Neuronal stem cell (in vitro differentiated cells): ENCODE results near the gene FARS2.
A peak's percentile ranks its signal among the peaks of the same experiment; 100 is the strongest.

Experiments used
- DNase-seq: peaks from one replicate; pipeline ENCODE4 v3.0.0-alpha.2; 2013; ENCODE audit warnings: low spot score
- H2AFZ ChIP-seq: one replicate; pipeline ENCODE4 v1.6.1; 2013; ENCODE audit warnings: mild to moderate bottlenecking, low read length, inconsistent platforms
- H2AK5ac ChIP-seq: 2 replicates; pipeline ENCODE4 v1.6.1; 2013; ENCODE audit warnings: low read depth, mild to moderate bottlenecking, inconsistent platforms, low read length, moderate library complexity, mixed read lengths
- H2BK120ac ChIP-seq: 2 replicates; pipeline ENCODE4 v1.6.1; 2013; ENCODE audit warnings: low read depth, mild to moderate bottlenecking, inconsistent platforms, low read length, moderate library complexity, mixed read lengths
- H2BK12ac ChIP-seq: one replicate; pipeline ENCODE4 v1.6.1; 2013; ENCODE audit warnings: low read length, inconsistent platforms
- H2BK15ac ChIP-seq: 2 replicates; pipeline ENCODE4 v1.6.1; 2013; ENCODE audit warnings: mild to moderate bottlenecking, low read length, inconsistent platforms, mixed read lengths
- H2BK5ac ChIP-seq: one replicate; pipeline ENCODE4 v1.6.1; 2013; ENCODE audit warnings: inconsistent platforms, mild to moderate bottlenecking, low read length, moderate library complexity
- H3K14ac ChIP-seq: one replicate; pipeline ENCODE4 v1.6.1; 2013; ENCODE audit warnings: low read length, inconsistent platforms
- H3K18ac ChIP-seq: 2 replicates; pipeline ENCODE4 v1.6.1; 2013; ENCODE audit warnings: low read length, inconsistent platforms
- H3K23ac ChIP-seq: 2 replicates; pipeline ENCODE4 v1.6.1; 2013; ENCODE audit warnings: low read depth, mild to moderate bottlenecking, mixed read lengths, low read length, inconsistent platforms; ENCODE audit not compliant: poor library complexity
- H3K27ac ChIP-seq: replicated peaks from 3 replicates; pipeline ENCODE4 v1.5.1; 2013; ENCODE audit warnings: low read length, inconsistent platforms
- H3K27me3 ChIP-seq, 3 experiments: 2 replicates each; pipeline ENCODE4 v1.6.1; 2013; ENCODE audit warnings: low read length in 3 of 3, mild to moderate bottlenecking in 2 of 3, inconsistent platforms in 1 of 3, low read depth in 1 of 3, mixed read lengths in 1 of 3, moderate library complexity in 1 of 3; ENCODE audit not compliant: control insufficient read depth in 3 of 3, insufficient read depth in 3 of 3
- H3K36me3 ChIP-seq, 2 donors: replicated peaks in 1 of 2; 2 replicates each; pipeline ENCODE4 v1.6.1; 2013; ENCODE audit warnings: low read length in 2 of 2; ENCODE audit not compliant: control insufficient read depth in 2 of 2, insufficient read depth in 2 of 2
- H3K4ac ChIP-seq: 2 replicates; pipeline ENCODE4 v1.6.1; 2013; ENCODE audit warnings: inconsistent platforms, mild to moderate bottlenecking, low read length, moderate library complexity
- H3K4me1 ChIP-seq, 2 donors: 1 replicate in 1 of 2; 2 replicates in 1 of 2; pipeline ENCODE4 v1.6.1; 2013; ENCODE audit warnings: low read length in 2 of 2, low read depth in 1 of 2; ENCODE audit not compliant: control insufficient read depth in 2 of 2, insufficient read depth in 1 of 2
- H3K4me2 ChIP-seq: one replicate; pipeline ENCODE4 v1.6.1; 2013; ENCODE audit warnings: mild to moderate bottlenecking, low read length, inconsistent platforms; ENCODE audit not compliant: insufficient read depth, poor library complexity, severe bottlenecking
- H3K4me3 ChIP-seq, 2 donors: 2 replicates each; pipeline ENCODE4 v1.5.1; 2013; ENCODE audit warnings: low read length in 2 of 2, mild to moderate bottlenecking in 2 of 2, inconsistent platforms in 1 of 2, moderate library complexity in 1 of 2
- H3K79me1 ChIP-seq: one replicate; pipeline ENCODE4 v1.6.1; 2013; ENCODE audit warnings: low read depth, mild to moderate bottlenecking, inconsistent platforms, low read length, moderate library complexity
- H3K9ac ChIP-seq: one replicate; pipeline ENCODE4 v1.6.1; 2013; ENCODE audit warnings: mild to moderate bottlenecking, low read depth, low read length, inconsistent platforms; ENCODE audit not compliant: poor library complexity
- H3K9me3 ChIP-seq, 2 donors: replicated peaks in 1 of 2; 2 replicates each; pipeline versions ENCODE3 to v1.6.1; 2013; ENCODE audit warnings: low read length in 2 of 2, mild to moderate bottlenecking in 2 of 2, inconsistent platforms in 1 of 2, low read depth in 1 of 2, mixed read lengths in 1 of 2, moderate library complexity in 1 of 2; ENCODE audit not compliant: control insufficient read depth in 2 of 2, insufficient read depth in 1 of 2
- H4K8ac ChIP-seq: one replicate; pipeline ENCODE4 v1.6.1; 2013; ENCODE audit warnings: low read depth, mild to moderate bottlenecking, inconsistent platforms, low read length, moderate library complexity
- H4K91ac ChIP-seq: one replicate; pipeline ENCODE4 v1.6.1; 2013; ENCODE audit warnings: low read length, low read depth, mild to moderate bottlenecking, inconsistent platforms; ENCODE audit not compliant: poor library complexity
- WGBS, 2 donors: extraction: QIAGEN DNeasy Blood & Tissue Kit; methylation state at CpG; one replicate each; pipeline ENCODE4 v1.1.7; 2013; ENCODE audit warnings: missing lambda C conversion rate in 2 of 2, mixed read lengths in 1 of 2; ENCODE audit not compliant: insufficient read length in 2 of 2, insufficient replicate concordance in 1 of 2; ENCODE audit errors: extremely low coverage in 2 of 2; 5-methylcytosine and 5-hydroxymethylcytosine counted together

The FARS2 gene

GRCh38 chr6:5767471-5767870 lies 506.2 kb downstream of the FARS2 start:
- H2BK5ac ChIP-seq, result no peak overlapping the region
- DNase-seq, result no peak

GRCh38 chr6:5771211-5771610 lies 509.9 kb downstream of the FARS2 start:
- Histone ChIP-seq H2BK5ac (no peak overlapping the region), H3K27ac (no peak overlapping the region), H3K4me3 (no peak overlapping the region), H3K14ac (no peak overlapping the region), H2BK120ac (no peak overlapping the region), H3K9me3 (peaks cover 7 to 17% of the 10 kb centered on the region in 2 donors), H2AK5ac (no peak overlapping the region), H3K79me1 (no peaks in the 10 kb centered on the region), H3K23ac (no peak overlapping the region), H4K8ac (peak overlapping the region; percentile 53), H3K4me2 (no peak overlapping the region), H2BK12ac (no peak overlapping the region), H3K27me3 (no peaks in the 10 kb centered on the region), H3K18ac (peak overlapping the region; percentile 20), H4K91ac (no peak overlapping the region), H3K9ac (no peak overlapping the region), H2AFZ (no peak overlapping the region), H2BK15ac (no peak overlapping the region), H3K36me3 (no peaks in the 10 kb centered on the region), H3K4ac (no peak overlapping the region), H3K4me1 (peaks cover 0 to 2% of the 10 kb centered on the region in 2 donors)
- no CpG with 5 or more reads among the region's 7 CpGs for WGBS, 2 donors
- no peak for DNase-seq

More at GRCh38 chr6:5767471-5767870, 506.2 kb downstream of the FARS2 start:
- Histone ChIP-seq H3K18ac (no peak overlapping the region), H3K27me3 (no peaks in the 10 kb centered on the region), H3K9me3 (peaks cover 7 to 17% of the 10 kb centered on the region in 2 donors), H3K14ac (no peak overlapping the region), H4K91ac (no peak overlapping the region), H2BK120ac (no peak overlapping the region), H3K4me2 (no peak overlapping the region), H2AK5ac (no peak overlapping the region), H2BK12ac (no peak overlapping the region), H3K23ac (no peak overlapping the region), H3K36me3 (no peaks in the 10 kb centered on the region), H3K4ac (no peak overlapping the region), H3K4me3 (no peak overlapping the region), H3K79me1 (no peaks in the 10 kb centered on the region), H3K4me1 (peaks cover 0 to 12% of the 10 kb centered on the region in 2 donors), H2BK15ac (no peak overlapping the region), H3K27ac (no peak overlapping the region), H2AFZ (no peak overlapping the region), H4K8ac (no peak overlapping the region), H3K9ac (no peak overlapping the region)
- no CpG with 5 or more reads among the region's 2 CpGs for WGBS, 2 donors

GRCh38 chr6:5771759-5772390 lies 510.6 kb downstream of the FARS2 start:
- no peak overlapping the region for H3K18ac ChIP-seq
- no peak overlapping the region for H3K4me3 ChIP-seq
- H3K27me3 ChIP-seq, result no peaks in the 10 kb centered on the region
- no peak overlapping the region for H2AFZ ChIP-seq
- H3K4me2 ChIP-seq, result no peak overlapping the region
- H3K27ac ChIP-seq, result no peak overlapping the region
- H2BK120ac ChIP-seq, result no peak overlapping the region
- DNase-seq, result no peak
- no peaks in the 10 kb centered on the region for H3K36me3 ChIP-seq
- H2BK15ac ChIP-seq, result no peak overlapping the region
- no peak overlapping the region for H3K9ac ChIP-seq
- H4K8ac ChIP-seq, result no peak overlapping the region
- no peak overlapping the region for H4K91ac ChIP-seq
- no peak overlapping the region for H2BK5ac ChIP-seq
- H3K4ac ChIP-seq, result no peak overlapping the region
- no peak overlapping the region for H2BK12ac ChIP-seq
- peaks cover 0 to 2% of the 10 kb centered on the region in 2 donors for H3K4me1 ChIP-seq
- no peak overlapping the region for H3K14ac ChIP-seq
- peaks cover 7 to 17% of the 10 kb centered on the region in 2 donors for H3K9me3 ChIP-seq
- WGBS, 2 donors, result no CpG with 5 or more reads among the region's 6 CpGs
- no peak overlapping the region for H2AK5ac ChIP-seq
- no peaks in the 10 kb centered on the region for H3K79me1 ChIP-seq
- no peak overlapping the region for H3K23ac ChIP-seq

GRCh38 chr6:5772408-5773120 lies 511.3 kb downstream of the FARS2 start:
- no peak overlapping the region for H3K9ac ChIP-seq
- no peak overlapping the region for H2BK5ac ChIP-seq
- no peak overlapping the region for H2BK12ac ChIP-seq
- H3K27me3 ChIP-seq, result no peaks in the 10 kb centered on the region
- H3K27ac ChIP-seq, result no peak overlapping the region
- no peak overlapping the region for H3K4ac ChIP-seq
- H2AFZ ChIP-seq, result no peak overlapping the region
- no peaks in the 10 kb centered on the region for H3K79me1 ChIP-seq
- H3K18ac ChIP-seq, result no peak overlapping the region
- peaks cover 6 to 14% of the 10 kb centered on the region in 2 donors for H3K9me3 ChIP-seq
- no peak overlapping the region for H3K14ac ChIP-seq
- H3K23ac ChIP-seq, result no peak overlapping the region
- H4K91ac ChIP-seq, result no peak overlapping the region
- no peak overlapping the region for H2AK5ac ChIP-seq
- H3K4me3 ChIP-seq, result no peak overlapping the region
- no peak overlapping the region for H2BK120ac ChIP-seq
- no peak overlapping the region for H2BK15ac ChIP-seq
- no peak for DNase-seq
- no CpG with 5 or more reads among the region's 11 CpGs for WGBS, 2 donors
- H3K4me1 ChIP-seq, result peaks cover 0 to 2% of the 10 kb centered on the region in 2 donors
- no peaks in the 10 kb centered on the region for H3K36me3 ChIP-seq
- H4K8ac ChIP-seq, result no peak overlapping the region
- no peak overlapping the region for H3K4me2 ChIP-seq
